GM23338 (cell line): ENCODE measurements around the gene FOXN1. TPM values are rescaled to one million over a fixed set of nuclear protein-coding genes. Genes with fewer than 3 reads are reported as not detected.

Source experiments
- EZH2phosphoT487 ChIP-seq: fragments of 200-600 bp; sonication (generic); IDR thresholded peaks from one replicate; pipeline ENCODE4 v1.8.1; 2018; ENCODE audit warnings: antibody characterized with exemption; ENCODE audit not compliant: unreplicated experiment
- JUNB ChIP-seq: IDR thresholded peaks from one replicate; pipeline ENCODE4 v1.6.1; 2016; ENCODE audit warnings: antibody characterized with exemption; ENCODE audit not compliant: unreplicated experiment
- STAT1 ChIP-seq: IDR thresholded peaks from one replicate; pipeline ENCODE4 v1.6.1; 2016; ENCODE audit warnings: antibody characterized with exemption; ENCODE audit not compliant: unreplicated experiment
- ZNF114 ChIP-seq: fragments of 250-450 bp; sonication (Bioruptor Pico); IDR thresholded peaks from 2 replicates; pipeline ENCODE4 v1.5.0; 2020; ENCODE audit warnings: mild to moderate bottlenecking, moderate library complexity
- polyA plus RNA-seq: library from polyadenylated mRNA; unstranded; fragments of >200 nt; fragmentation: Nextera tagmentation; extraction: Ambion mirVana; gene quantifications from 2 replicates; pipeline ENCODE4 v1.2.1, GENCODE V29; 2016
- total RNA-seq: library from RNA; depleted of rRNA; stranded (reverse); fragments of >200 nt; shearing (Covaris generic); gene quantifications from 2 replicates; pipeline ENCODE4 v1.2.3, GENCODE V29; 2014
- TF ChIP-seq, protein P1 (sequence below): IDR thresholded peaks from one replicate; pipeline ENCODE4 v1.6.1; 2018; ENCODE audit warnings: antibody characterized with exemption; ENCODE audit not compliant: unreplicated experiment
- TF ChIP-seq, protein P2 (sequence below): fragments of 250-450 bp; sonication (Bioruptor Pico); IDR thresholded peaks from 2 replicates; pipeline ENCODE4 v1.5.0; 2020; ENCODE audit warnings: mild to moderate bottlenecking, moderate library complexity

FOXN1 gene
- total and polyA plus RNA-seq, 2 experiments from 2014 or later = not detected

- TF ChIP-seq, protein P1, sequence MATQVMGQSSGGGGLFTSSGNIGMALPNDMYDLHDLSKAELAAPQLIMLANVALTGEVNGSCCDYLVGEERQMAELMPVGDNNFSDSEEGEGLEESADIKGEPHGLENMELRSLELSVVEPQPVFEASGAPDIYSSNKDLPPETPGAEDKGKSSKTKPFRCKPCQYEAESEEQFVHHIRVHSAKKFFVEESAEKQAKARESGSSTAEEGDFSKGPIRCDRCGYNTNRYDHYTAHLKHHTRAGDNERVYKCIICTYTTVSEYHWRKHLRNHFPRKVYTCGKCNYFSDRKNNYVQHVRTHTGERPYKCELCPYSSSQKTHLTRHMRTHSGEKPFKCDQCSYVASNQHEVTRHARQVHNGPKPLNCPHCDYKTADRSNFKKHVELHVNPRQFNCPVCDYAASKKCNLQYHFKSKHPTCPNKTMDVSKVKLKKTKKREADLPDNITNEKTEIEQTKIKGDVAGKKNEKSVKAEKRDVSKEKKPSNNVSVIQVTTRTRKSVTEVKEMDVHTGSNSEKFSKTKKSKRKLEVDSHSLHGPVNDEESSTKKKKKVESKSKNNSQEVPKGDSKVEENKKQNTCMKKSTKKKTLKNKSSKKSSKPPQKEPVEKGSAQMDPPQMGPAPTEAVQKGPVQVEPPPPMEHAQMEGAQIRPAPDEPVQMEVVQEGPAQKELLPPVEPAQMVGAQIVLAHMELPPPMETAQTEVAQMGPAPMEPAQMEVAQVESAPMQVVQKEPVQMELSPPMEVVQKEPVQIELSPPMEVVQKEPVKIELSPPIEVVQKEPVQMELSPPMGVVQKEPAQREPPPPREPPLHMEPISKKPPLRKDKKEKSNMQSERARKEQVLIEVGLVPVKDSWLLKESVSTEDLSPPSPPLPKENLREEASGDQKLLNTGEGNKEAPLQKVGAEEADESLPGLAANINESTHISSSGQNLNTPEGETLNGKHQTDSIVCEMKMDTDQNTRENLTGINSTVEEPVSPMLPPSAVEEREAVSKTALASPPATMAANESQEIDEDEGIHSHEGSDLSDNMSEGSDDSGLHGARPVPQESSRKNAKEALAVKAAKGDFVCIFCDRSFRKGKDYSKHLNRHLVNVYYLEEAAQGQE = no peak
- TF ChIP-seq EZH2phosphoT487 = no peak
- TF ChIP-seq, protein P2, sequence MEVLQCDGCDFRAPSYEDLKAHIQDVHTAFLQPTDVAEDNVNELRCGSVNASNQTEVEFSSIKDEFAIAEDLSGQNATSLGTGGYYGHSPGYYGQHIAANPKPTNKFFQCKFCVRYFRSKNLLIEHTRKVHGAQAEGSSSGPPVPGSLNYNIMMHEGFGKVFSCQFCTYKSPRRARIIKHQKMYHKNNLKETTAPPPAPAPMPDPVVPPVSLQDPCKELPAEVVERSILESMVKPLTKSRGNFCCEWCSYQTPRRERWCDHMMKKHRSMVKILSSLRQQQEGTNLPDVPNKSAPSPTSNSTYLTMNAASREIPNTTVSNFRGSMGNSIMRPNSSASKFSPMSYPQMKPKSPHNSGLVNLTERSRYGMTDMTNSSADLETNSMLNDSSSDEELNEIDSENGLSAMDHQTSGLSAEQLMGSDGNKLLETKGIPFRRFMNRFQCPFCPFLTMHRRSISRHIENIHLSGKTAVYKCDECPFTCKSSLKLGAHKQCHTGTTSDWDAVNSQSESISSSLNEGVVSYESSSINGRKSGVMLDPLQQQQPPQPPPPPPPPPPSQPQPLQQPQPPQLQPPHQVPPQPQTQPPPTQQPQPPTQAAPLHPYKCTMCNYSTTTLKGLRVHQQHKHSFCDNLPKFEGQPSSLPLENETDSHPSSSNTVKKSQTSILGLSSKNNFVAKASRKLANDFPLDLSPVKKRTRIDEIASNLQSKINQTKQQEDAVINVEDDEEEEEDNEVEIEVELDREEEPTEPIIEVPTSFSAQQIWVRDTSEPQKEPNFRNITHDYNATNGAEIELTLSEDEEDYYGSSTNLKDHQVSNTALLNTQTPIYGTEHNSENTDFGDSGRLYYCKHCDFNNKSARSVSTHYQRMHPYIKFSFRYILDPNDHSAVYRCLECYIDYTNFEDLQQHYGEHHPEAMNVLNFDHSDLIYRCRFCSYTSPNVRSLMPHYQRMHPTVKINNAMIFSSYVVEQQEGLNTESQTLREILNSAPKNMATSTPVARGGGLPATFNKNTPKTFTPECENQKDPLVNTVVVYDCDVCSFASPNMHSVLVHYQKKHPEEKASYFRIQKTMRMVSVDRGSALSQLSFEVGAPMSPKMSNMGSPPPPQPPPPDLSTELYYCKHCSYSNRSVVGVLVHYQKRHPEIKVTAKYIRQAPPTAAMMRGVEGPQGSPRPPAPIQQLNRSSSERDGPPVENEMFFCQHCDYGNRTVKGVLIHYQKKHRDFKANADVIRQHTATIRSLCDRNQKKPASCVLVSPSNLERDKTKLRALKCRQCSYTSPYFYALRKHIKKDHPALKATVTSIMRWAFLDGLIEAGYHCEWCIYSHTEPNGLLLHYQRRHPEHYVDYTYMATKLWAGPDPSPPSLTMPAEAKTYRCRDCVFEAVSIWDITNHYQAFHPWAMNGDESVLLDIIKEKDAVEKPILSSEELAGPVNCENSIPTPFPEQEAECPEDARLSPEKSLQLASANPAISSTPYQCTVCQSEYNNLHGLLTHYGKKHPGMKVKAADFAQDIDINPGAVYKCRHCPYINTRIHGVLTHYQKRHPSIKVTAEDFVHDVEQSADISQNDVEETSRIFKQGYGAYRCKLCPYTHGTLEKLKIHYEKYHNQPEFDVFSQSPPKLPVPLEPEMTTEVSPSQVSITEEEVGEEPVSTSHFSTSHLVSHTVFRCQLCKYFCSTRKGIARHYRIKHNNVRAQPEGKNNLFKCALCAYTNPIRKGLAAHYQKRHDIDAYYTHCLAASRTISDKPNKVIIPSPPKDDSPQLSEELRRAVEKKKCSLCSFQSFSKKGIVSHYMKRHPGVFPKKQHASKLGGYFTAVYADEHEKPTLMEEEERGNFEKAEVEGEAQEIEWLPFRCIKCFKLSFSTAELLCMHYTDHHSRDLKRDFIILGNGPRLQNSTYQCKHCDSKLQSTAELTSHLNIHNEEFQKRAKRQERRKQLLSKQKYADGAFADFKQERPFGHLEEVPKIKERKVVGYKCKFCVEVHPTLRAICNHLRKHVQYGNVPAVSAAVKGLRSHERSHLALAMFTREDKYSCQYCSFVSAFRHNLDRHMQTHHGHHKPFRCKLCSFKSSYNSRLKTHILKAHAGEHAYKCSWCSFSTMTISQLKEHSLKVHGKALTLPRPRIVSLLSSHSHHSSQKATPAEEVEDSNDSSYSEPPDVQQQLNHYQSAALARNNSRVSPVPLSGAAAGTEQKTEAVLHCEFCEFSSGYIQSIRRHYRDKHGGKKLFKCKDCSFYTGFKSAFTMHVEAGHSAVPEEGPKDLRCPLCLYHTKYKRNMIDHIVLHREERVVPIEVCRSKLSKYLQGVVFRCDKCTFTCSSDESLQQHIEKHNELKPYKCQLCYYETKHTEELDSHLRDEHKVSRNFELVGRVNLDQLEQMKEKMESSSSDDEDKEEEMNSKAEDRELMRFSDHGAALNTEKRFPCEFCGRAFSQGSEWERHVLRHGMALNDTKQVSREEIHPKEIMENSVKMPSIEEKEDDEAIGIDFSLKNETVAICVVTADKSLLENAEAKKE = no peak
- TF ChIP-seq JUNB = no peak
- no peak for TF ChIP-seq ZNF114 (CRISPR knock-in tag)
- TF ChIP-seq STAT1 = no peak
Observed at GRCh38 chr17:28578246-28579195, 72.4 kb downstream of the FOXN1 start (continued).
